GM13976 (cell line): ENCODE results near the gene PERM1.

Source experiments
- DNase-seq: peaks from one replicate; pipeline ENCODE4 v3.0.0; 2012; ENCODE audit warnings: low spot score
- in situ Hi-C: fragments of 300-500 bp; cut with MboI; formaldehyde crosslinking; loops from one replicate; pipeline ENCODE4 v1.12.0; 2022; ENCODE audit warnings: low sequenced_read_pairs, mixed read lengths, inconsistent platforms; ENCODE audit not compliant: unreplicated experiment
- TF ChIP-seq, protein P1 (sequence below): IDR thresholded peaks from 2 replicates; pipeline ENCODE4 v1.5.1; 2012; ENCODE audit warnings: borderline replicate concordance, mild to moderate bottlenecking; ENCODE audit not compliant: insufficient read depth; ENCODE audit errors: extremely low read depth, missing control alignments, control extremely low read depth

The PERM1 gene

GRCh38 chr1:938711-939489 lies 43.0 kb downstream of the PERM1 start:
- no peak for DNase-seq

DNA sequence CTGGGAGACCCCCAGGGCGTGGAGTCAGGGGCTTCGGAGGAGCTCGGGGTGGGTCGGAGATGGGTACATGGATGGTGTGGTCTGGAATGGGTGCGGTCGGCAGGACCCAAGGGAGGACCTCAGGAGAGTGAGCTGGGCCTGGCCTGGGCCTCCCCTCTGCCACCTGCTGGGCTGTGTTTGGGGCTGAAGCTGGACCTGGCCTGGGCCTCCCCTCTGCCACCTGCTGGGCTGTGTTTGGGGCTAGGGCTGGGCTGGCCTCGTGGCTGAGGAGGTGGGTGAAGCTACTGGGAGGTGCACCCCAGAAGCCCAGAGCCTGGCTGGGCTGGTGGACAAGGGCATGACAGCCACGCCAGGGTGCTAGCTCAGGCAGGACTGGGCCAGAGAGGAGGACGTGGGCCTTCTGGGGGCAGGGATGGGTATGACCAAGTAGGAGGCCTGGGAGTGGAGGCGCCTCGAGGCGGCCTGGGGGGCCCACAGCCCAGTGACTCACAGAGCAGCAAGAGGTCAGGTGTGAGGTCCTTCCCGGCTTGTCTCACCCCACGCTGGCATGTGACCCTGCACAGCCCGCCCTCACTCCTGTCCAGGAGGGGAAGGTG lies 43.7 kb downstream of the PERM1 start:
- in situ Hi-C loops, result no loop called here
- DNase-seq, result no peak
- TF ChIP-seq, protein P1, sequence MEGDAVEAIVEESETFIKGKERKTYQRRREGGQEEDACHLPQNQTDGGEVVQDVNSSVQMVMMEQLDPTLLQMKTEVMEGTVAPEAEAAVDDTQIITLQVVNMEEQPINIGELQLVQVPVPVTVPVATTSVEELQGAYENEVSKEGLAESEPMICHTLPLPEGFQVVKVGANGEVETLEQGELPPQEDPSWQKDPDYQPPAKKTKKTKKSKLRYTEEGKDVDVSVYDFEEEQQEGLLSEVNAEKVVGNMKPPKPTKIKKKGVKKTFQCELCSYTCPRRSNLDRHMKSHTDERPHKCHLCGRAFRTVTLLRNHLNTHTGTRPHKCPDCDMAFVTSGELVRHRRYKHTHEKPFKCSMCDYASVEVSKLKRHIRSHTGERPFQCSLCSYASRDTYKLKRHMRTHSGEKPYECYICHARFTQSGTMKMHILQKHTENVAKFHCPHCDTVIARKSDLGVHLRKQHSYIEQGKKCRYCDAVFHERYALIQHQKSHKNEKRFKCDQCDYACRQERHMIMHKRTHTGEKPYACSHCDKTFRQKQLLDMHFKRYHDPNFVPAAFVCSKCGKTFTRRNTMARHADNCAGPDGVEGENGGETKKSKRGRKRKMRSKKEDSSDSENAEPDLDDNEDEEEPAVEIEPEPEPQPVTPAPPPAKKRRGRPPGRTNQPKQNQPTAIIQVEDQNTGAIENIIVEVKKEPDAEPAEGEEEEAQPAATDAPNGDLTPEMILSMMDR, result peak; percentile 57

More at GRCh38 chr1:938711-939489, 43.0 kb downstream of the PERM1 start:
- in situ Hi-C loops, result no loop called here
- TF ChIP-seq, protein P1, result no peak

DNA sequence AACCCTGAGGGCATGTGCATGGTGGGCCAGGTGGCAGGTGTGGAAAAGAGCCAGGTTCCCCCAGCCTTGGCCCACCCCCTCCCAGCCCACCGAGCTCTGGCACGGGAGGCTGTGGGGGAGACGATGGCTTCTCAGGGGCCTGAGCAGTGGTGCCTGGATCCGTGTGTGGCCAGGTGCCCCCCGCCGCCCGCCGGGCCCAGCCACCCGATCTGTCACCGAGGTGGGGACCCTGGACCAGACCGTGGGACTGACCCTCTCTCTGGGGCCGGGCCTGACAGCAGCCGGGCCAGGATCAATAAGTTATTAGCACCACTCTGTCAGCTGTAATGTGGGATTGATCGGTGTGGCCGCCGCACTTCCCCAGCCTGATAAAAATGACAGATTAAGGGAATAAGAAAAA lies 44.4 kb downstream of the PERM1 start:
- TF ChIP-seq, protein P1, result no peak
- DNase-seq, result no peak
- in situ Hi-C loops, result no loop called here

- TF ChIP-seq, protein P1, result no peak
- in situ Hi-C loops, result no loop called here
These were observed 45.3 kb downstream of the PERM1 start for GRCh38 chr1:936348-937264.

GRCh38 chr1:935751-936231 lies 46.1 kb downstream of the PERM1 start:
- TF ChIP-seq, protein P1, result no peak
- in situ Hi-C loops, result no loop called here
- DNase-seq, result no peak

More at GRCh38 chr1:936348-937264, 45.3 kb downstream of the PERM1 start:
- no peak for DNase-seq
